VCaP (cell line): ENCODE data around the gene TMCO4.

Experiments used
- H3K27ac ChIP-seq: fragments of 450-650 bp; 2 replicates; pipeline ENCODE4 v1.5.1; 2017
- TF ChIP-seq, protein P1 (sequence below): fragments of 450-650 bp; conservative IDR thresholded peaks from 2 replicates; pipeline ENCODE4 v1.5.1; 2017; ENCODE audit warnings: mild to moderate bottlenecking, moderate library complexity

TMCO4 gene

GRCh38 chr1:19709260-19709793 is 90.4 kb downstream of the TMCO4 start:
- H3K27ac ChIP-seq = no peak overlapping the region
- TF ChIP-seq, protein P1, sequence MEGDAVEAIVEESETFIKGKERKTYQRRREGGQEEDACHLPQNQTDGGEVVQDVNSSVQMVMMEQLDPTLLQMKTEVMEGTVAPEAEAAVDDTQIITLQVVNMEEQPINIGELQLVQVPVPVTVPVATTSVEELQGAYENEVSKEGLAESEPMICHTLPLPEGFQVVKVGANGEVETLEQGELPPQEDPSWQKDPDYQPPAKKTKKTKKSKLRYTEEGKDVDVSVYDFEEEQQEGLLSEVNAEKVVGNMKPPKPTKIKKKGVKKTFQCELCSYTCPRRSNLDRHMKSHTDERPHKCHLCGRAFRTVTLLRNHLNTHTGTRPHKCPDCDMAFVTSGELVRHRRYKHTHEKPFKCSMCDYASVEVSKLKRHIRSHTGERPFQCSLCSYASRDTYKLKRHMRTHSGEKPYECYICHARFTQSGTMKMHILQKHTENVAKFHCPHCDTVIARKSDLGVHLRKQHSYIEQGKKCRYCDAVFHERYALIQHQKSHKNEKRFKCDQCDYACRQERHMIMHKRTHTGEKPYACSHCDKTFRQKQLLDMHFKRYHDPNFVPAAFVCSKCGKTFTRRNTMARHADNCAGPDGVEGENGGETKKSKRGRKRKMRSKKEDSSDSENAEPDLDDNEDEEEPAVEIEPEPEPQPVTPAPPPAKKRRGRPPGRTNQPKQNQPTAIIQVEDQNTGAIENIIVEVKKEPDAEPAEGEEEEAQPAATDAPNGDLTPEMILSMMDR = no peak

DNA sequence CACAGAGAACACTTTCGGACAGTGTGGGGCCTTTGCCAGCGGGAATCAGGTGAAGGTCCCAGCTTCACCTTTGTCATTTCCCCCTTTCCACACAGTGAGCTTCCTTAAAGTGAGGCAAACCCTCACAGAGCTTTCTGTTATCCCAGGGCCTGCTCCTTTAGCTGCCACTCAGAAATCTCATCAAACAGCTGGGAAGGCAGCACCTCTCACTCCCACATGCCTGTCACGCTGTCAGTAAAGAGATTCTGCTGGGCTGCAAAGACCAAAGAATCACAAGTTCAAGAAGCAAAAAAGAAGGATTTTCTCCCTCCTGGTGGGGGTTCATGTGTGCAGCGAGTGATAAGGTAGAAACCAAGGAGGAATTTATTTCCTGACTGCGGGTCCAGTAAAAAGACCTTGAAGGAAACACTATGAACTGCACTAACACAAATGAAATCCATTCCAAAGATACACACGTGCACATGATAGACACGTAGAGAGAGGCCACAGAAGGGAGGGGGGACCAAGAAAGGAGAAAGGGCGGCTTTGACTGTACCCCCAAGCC is 91.1 kb downstream of the TMCO4 start:
- H3K27ac ChIP-seq = no peak overlapping the region
- TF ChIP-seq, protein P1 = no peak

DNA sequence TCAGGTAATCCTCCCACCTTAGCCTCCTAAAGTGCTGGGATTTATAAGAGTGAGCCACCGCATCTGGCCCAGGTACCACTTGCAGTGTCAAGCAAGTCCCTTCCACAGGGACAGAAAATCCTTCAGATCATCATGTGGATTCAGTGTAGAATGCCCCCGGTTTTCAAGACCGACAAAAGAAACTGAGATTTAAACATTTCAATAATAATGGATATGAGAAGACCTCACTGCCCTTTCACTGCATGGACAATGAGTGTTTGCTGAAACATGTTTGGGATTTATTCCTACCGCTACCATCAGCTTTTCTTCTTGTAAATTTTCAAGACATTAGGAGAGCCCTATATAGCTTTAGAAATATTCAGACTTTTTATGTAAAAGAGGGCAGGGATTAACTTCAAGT is 93.6 kb downstream of the TMCO4 start:
- TF ChIP-seq, protein P1 = no peak
- H3K27ac ChIP-seq = no peak overlapping the region

GRCh38 chr1:19705464-19705863 is 94.3 kb downstream of the TMCO4 start:
- TF ChIP-seq, protein P1 = no peak
- H3K27ac ChIP-seq = no peak overlapping the region

DNA sequence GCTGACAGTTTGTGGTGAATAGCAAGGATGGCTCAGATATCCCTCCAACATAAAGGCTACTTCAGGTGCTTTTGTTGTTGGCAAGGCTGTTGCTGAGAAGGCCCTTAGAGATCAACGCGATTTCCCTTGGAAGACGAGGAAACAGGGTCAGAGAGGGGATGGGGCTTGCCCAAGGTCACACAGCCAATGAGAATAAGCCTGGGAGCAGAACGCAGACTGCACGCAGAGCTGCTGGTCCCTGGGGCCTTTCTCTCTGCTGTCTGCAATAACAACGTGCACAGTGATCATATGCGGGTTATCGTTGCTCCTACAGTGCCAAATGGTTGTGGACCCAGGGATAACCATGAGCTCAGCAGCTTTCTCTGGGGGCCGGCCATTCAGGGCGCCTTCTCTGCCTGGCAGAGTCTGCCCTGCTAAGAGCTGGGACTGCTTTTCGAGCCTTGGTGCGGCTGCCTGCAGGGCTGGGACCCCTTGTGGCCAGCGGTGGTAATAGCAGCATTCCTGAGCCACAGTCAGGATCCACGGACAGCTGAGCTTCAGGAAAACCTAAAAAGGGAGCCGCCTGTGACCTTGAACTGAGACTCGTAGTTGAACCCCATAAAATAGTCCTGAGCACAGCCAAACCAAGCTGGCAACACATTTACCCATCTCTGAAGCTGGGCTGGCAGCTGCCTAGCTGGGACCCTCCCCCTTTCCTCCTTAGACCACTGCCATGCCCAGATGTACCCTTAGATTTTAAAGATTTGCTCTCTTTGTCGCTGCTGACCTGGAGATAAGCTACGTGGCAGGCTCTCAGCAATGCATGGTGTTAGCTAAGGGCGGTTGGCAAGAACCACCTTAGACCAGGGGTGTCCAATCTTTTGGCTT is 95.2 kb downstream of the TMCO4 start:
- TF ChIP-seq, protein P1 = peak; percentile 94
- peak overlapping the region; percentile 77 for H3K27ac ChIP-seq

GRCh38 chr1:19703280-19703679 is 96.4 kb downstream of the TMCO4 start:
- TF ChIP-seq, protein P1 = no peak
- H3K27ac ChIP-seq = peak overlapping the region; percentile 77

GRCh38 chr1:19700079-19700777 is 99.5 kb downstream of the TMCO4 start:
- TF ChIP-seq, protein P1 = no peak
- no peak overlapping the region for H3K27ac ChIP-seq
